ENCODE data around the gene MYL2.

MYL2 gene

GRCh38 chr12:110888256-110888991 is 32.0 kb downstream of the MYL2 start:
- no peak for DNase-seq

- DNase-seq = no peak
These were observed 35.1 kb downstream of the MYL2 start for GRCh38 chr12:110885152-110885840.

GRCh38 chr12:110883251-110883650 is 37.1 kb downstream of the MYL2 start:
- DNase-seq = no peak

- DNase-seq = no peak
These were observed 39.7 kb downstream of the MYL2 start for GRCh38 chr12:110880651-110881050.

DNA sequence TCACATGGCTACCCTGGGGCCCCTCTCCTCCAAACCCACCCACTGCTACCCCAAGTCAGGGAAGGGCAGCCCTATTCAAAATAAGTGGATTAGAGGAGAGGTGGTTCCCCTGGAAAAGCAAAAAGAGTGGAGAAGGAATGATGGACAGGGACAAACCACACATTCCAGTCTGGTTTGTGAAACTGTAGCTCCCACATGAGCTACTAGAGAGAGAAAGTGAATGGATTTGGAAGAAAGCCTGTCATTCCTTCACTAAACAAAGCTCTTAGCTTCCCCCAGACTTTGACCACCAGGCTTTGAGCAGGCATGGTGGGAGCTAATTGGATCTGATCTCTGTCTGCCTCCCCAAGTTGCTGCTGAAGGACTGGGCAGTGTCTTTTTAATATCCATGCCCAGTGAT is 45.6 kb downstream of the MYL2 start:
- no peak for DNase-seq

DNA sequence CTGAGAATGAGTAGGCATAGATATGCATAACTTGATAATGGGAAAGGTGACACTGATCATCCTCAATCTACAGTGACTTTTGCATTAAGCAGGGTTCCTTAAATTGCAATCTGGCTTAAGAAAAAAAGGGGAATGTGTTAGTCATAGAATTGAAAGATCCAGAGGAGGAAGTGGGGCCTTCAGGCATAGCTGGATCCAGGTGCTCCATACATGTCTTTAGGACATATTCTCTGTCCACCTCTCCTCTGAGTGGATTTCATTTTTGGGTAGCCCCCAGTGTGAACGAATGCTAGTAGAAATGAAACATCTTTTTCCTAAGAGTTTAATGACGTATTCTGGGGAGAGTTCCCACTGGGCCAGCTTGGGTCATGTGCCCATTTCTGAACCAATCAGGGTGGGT is 46.0 kb downstream of the MYL2 start:
- no peak for DNase-seq

GRCh38 chr12:110872100-110872499 is 48.3 kb downstream of the MYL2 start:
- DNase-seq = no peak

GRCh38 chr12:110869803-110870202 is 50.6 kb downstream of the MYL2 start:
- no peak for DNase-seq

DNA sequence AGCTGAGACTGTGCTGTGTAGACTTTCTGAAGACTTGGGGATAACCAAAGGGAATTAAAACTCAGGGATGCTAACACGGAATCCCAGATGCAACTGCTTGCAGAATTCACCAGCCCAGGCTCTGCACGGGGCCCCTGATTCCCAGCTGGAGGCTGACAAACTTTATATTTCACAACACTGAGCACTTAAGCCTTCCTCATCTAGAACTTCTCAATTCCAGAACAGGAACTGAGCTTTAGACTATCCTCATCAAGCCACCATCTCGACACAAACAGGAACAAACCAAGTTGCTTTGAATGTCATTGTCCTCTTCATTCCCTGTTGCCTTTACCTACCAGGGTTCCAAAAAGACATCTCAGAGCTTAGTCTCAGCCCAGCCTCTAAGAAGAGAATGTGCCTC is 51.4 kb downstream of the MYL2 start:
- DNase-seq = no peak

DNA sequence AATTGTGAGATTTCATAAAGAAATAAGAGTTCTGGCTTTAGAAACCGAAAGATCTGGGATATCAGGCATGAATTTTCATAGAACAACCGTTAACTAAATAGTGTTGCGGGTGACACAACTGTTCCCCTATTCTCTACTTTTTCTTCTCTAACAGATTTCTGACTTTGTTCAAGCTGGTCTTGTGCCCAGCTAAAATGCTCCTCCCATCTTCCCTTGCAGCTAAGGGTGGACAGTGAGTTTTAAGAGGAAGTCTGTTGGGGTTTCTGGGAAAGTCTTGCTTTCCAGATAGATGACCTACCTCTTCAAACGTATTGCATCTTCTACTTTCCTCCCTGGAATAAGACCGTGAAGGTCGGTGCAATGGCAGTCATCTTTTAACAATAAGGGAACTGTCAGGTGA is 54.9 kb downstream of the MYL2 start:
- no peak for DNase-seq

DNA sequence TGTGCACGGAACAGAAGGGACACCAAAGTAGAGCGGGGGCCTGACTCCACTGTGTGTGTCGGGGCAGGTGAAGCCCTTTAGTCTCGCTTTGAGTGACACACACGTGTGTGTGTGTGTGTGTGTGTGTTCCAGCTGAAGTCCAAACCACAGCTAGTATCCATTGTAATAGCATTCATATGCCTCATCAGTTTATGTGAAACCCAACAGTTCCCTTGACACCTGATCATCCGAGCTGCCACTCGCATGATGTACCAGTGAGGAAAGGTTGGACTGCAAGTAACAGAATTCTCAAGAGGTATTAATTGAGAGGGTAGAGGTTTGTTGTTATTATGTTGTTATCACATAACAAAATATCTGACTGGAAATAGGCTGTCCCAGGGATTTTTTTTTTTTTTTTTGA is 57.2 kb downstream of the MYL2 start:
- no peak for DNase-seq

- no peak for DNase-seq
These were observed 58.0 kb downstream of the MYL2 start for GRCh38 chr12:110862329-110862728.

DNA sequence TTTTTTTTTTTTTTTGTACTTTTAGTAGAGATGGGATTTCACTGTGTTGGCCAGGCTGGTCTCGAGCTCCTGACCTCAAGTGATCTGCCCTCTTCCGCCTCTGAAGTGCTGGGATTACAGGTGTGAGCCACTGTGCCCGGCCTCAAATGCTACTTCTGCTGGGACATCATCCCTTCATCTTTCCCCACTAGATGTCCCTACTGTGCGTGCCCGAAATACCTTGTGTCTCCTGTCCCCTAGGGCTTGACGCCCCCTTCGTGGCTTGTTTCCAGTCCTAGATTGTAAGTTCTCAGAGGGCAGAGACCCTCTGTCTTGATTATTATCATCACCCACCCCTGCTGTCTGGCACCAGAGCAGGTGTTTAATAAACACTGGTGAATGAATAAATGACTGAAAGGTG is 58.6 kb downstream of the MYL2 start:
- no peak for DNase-seq
